ENCODE data around the gene HSD17B14. TPM values are rescaled to one million over a fixed set of nuclear protein-coding genes. Genes with fewer than 3 reads are reported as not detected.

Gene HSD17B14
- total RNA-seq, 2 experiments from 2014 or later: 0.93 to 1.3 TPM

Other genes starting within 250 kb of the HSD17B14 start
- gene SPACA4, start 229.7 kb downstream of the HSD17B14 start, total RNA-seq: not detected
- gene FAM83E, start 221.4 kb downstream of the HSD17B14 start, total RNA-seq: 1 to 10 TPM; 1.6 to 2.6 TPM
- 1,000 to 10,000 TPM; 2,820 to 2,913 TPM for gene RPL18, start 217.3 kb downstream of the HSD17B14 start, total RNA-seq
- gene SPHK2, start 217.0 kb downstream of the HSD17B14 start, total RNA-seq: 10 to 100 TPM; 14.1 to 15.3 TPM
- 10 to 100 TPM; 48.3 to 55.6 TPM for gene DBP, start 199.1 kb downstream of the HSD17B14 start, total RNA-seq
- gene CA11, start 190.3 kb downstream of the HSD17B14 start, total RNA-seq: 10 to 100 TPM; 11.0 to 12.4 TPM
- 1 to 10 TPM; 2.7 to 3.0 TPM for gene NTN5, start 163.5 kb downstream of the HSD17B14 start, total RNA-seq
- not detected for gene FUT2, start 140.5 kb downstream of the HSD17B14 start, total RNA-seq
- gene MAMSTR, start 116.8 kb downstream of the HSD17B14 start, total RNA-seq: under 1 TPM; 0.47 to 0.50 TPM
- under 1 TPM; 0.55 to 0.56 TPM for gene RASIP1, start 95.9 kb downstream of the HSD17B14 start, total RNA-seq
- not detected for gene IZUMO1, start 89.6 kb downstream of the HSD17B14 start, total RNA-seq
- not detected for gene FUT1, start 83.8 kb downstream of the HSD17B14 start, total RNA-seq
- not detected for gene FGF21, start 81.0 kb downstream of the HSD17B14 start, total RNA-seq
- gene BCAT2, start 25.5 kb downstream of the HSD17B14 start, total RNA-seq: 10 to 100 TPM; 10.5 to 11.0 TPM
- gene PLEKHA4, start 32.1 kb upstream of the HSD17B14 start, total RNA-seq: 1 to 10 TPM; 1.4 to 2.7 TPM
- gene PPP1R15A, start 35.9 kb upstream of the HSD17B14 start, total RNA-seq: 100 to 1,000 TPM; 569 to 584 TPM
- gene TULP2, start 62.3 kb upstream of the HSD17B14 start, total RNA-seq: not detected
- gene NUCB1, start 63.8 kb upstream of the HSD17B14 start, total RNA-seq: 10 to 100 TPM; 73.7 to 77.0 TPM
- gene DHDH, start 97.2 kb upstream of the HSD17B14 start, total RNA-seq: 1 to 10 TPM; 1.1 to 1.8 TPM
- 10 to 100 TPM; 52.9 to 60.4 TPM for gene BAX, start 118.4 kb upstream of the HSD17B14 start, total RNA-seq
- 100 to 1,000 TPM; 616 to 627 TPM for gene FTL, start 128.8 kb upstream of the HSD17B14 start, total RNA-seq
- gene GYS1, start 156.8 kb upstream of the HSD17B14 start, total RNA-seq: 10 to 100 TPM; 13.2 to 14.1 TPM
- gene RUVBL2, start 157.4 kb upstream of the HSD17B14 start, total RNA-seq: 10 to 100 TPM; 10.7 to 12.3 TPM
- not detected for gene LHB, start 180.6 kb upstream of the HSD17B14 start, total RNA-seq
- gene CGB3, start 187.8 kb upstream of the HSD17B14 start, total RNA-seq: not detected
- gene CGB2, start 195.4 kb upstream of the HSD17B14 start, total RNA-seq: not detected
- not detected for gene CGB1, start 200.4 kb upstream of the HSD17B14 start, total RNA-seq
- gene CGB5, start 207.4 kb upstream of the HSD17B14 start, total RNA-seq: not detected
- not detected for gene CGB8, start 212.6 kb upstream of the HSD17B14 start, total RNA-seq
- not detected for gene CGB7, start 221.3 kb upstream of the HSD17B14 start, total RNA-seq
- not detected for gene NTF4, start 228.3 kb upstream of the HSD17B14 start, total RNA-seq
- gene KCNA7, start 236.2 kb upstream of the HSD17B14 start, total RNA-seq: not detected
- gene SNRNP70, start 249.0 kb upstream of the HSD17B14 start, total RNA-seq: 100 to 1,000 TPM; 375 to 397 TPM

Data from CD4-positive, alpha-beta T cell (primary cell).